ENCODE data around the gene OR1A2.
"Not testable (repeated sequence)": the region's sequence is repeated elsewhere in the genome, so short reads cannot be mapped to it uniquely, and the experiment has no call there.

DNA sequence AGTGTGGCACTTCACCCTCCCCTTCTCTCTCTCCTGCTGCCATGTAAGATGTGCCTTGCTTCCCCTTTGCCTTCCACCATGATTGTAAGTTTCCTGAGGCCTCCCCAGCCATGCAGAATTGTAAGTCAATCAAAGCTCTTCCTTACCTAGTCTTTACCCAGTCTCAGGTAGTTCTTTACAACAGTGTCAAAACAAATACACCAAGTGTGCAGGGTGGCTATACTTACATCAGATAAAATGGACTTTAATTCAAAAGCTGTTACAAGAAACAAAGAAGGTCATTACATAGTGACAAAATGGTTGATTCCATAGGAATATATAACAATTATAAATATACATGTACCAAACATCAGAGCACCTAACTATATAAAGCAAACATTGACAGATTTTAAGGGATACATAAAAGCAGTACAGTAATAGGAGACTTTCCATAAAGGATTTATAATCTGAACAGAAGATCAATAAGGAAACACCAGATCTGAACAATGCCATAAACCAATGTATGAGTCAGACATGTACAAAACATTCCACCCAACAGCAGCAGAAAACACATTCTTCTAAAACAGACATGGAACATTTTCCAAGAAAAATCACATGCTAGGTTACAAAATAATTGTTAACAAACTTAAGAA is 27.5 kb downstream of the OR1A2 start:
- TF ChIP-seq, protein P1, sequence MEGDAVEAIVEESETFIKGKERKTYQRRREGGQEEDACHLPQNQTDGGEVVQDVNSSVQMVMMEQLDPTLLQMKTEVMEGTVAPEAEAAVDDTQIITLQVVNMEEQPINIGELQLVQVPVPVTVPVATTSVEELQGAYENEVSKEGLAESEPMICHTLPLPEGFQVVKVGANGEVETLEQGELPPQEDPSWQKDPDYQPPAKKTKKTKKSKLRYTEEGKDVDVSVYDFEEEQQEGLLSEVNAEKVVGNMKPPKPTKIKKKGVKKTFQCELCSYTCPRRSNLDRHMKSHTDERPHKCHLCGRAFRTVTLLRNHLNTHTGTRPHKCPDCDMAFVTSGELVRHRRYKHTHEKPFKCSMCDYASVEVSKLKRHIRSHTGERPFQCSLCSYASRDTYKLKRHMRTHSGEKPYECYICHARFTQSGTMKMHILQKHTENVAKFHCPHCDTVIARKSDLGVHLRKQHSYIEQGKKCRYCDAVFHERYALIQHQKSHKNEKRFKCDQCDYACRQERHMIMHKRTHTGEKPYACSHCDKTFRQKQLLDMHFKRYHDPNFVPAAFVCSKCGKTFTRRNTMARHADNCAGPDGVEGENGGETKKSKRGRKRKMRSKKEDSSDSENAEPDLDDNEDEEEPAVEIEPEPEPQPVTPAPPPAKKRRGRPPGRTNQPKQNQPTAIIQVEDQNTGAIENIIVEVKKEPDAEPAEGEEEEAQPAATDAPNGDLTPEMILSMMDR (IDR thresholded peaks at IDR 0.05; ENCODE audit: insufficient read depth, low read depth, low read length) = not testable (repeated sequence)
- TF ChIP-seq EZH2 (IDR thresholded peaks at IDR 0.05; ENCODE audit: insufficient read depth, low read length) = not testable (repeated sequence)
